GM12874 (cell line): ENCODE data around the gene ELK3.

Experiments
- CTCF ChIP-seq: IDR thresholded peaks from 2 replicates; pipeline ENCODE4 v1.5.1; 2011; ENCODE audit warnings: low read depth, mild to moderate bottlenecking, control low read depth, low read length, moderate library complexity; ENCODE audit not compliant: insufficient read depth

Gene ELK3

DNA sequence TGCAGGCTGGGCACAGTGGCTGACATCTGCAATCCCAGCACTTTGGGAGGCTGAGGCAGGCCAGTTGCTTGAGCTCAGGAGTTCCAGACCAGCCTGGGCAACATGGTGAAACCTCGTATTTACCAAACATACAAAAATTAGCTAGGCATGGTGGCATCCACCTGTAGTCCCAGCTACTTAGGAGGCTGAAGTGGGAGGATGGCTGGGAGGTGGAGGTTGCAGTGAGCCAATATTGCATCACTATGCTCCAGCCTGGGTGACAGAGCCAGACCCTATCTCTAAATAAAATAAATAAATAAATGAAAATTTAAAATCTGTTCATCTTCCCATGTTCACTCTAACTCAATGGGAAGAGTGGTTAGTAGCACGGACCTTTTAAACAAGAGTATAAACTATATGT lies 71.2 kb downstream of the ELK3 start:
- no peak for TF ChIP-seq CTCF

GRCh38 chr12:96265836-96266235 lies 71.7 kb downstream of the ELK3 start:
- TF ChIP-seq CTCF: no peak

DNA sequence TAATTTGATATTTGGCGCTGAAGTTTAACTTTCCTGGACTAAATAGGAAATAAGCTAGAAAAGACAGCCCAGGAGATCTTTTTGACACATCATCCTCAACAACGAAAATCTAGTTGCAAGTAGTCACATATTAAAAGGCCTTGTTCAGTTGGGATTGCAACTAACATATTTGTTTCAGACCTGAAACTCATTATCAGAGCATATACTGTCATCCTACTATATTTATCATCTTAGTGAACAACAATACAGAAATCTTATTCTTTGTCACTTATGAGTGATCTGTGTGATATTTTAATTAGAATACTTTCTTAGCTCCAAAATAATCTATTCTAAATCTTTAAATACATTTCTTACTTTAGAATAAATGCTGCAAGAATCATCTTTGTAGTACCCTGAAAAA lies 72.1 kb downstream of the ELK3 start:
- TF ChIP-seq CTCF: no peak

DNA sequence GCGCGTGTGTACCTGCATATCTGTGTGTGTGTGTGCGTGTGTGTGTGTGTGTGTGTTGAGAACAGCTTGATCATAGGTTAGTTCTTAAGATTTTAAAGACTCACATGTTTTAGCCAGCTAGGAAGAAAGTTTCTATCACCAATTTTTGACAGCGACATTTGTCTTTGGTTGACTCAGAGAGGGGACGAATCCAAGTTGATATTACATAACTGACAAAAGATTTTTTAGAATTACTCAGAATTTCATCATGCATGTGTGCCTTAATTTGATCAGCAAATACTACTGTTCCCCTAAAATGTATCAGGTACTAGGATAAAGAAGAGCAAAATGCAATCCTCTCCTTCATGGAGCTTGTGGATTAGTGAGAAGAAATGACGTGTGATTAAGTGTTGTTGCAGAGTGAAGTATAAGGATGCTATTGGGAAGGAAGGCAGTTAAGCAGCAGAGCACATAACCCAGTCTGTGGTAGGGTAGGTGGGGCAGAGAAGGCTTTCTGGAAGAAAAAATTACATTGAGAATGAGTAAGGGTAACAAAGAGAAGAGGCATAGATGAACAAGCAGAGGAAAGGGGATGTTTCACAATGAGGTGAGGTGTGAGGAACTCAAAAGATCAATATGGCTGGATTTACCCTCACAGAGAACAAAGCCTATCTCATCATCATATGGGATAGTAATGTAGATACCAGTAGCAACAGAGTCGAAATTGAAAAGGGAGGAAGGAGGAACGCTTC lies 77.5 kb downstream of the ELK3 start:
- no peak for TF ChIP-seq CTCF

DNA sequence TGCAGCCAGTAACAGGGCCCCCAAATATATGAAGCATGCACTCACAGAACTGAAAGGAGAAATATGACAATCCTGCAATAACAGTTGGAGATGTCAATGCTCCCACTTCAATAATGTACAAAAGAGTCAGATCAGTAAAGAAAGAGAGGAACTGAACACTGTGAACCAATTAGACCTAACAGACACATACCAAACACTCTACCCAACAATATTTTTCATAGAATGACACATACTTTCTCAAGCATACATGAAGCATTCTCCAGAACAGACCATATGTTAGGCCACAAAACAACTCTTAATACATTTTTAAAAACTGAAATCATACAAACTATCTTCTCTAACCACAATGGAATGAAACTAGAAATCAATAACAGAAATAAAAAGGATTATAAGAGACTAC lies 80.2 kb downstream of the ELK3 start:
- TF ChIP-seq CTCF: no peak

- no peak for TF ChIP-seq CTCF
Observed at GRCh38 chr12:96285158-96285557, 91.0 kb downstream of the ELK3 start.

GRCh38 chr12:96289067-96289466 lies 94.9 kb downstream of the ELK3 start:
- TF ChIP-seq CTCF: no peak
